CD4-positive, alpha-beta T cell treated with Interleukin-15 for 4 hours (primary cell): ENCODE measurements around the gene EGFLAM.

Source experiments
- DNase-seq: peaks from one replicate; pipeline ENCODE4 v3.0.0-alpha.2; 2020; ENCODE audit warnings: low spot score

The EGFLAM gene

DNA sequence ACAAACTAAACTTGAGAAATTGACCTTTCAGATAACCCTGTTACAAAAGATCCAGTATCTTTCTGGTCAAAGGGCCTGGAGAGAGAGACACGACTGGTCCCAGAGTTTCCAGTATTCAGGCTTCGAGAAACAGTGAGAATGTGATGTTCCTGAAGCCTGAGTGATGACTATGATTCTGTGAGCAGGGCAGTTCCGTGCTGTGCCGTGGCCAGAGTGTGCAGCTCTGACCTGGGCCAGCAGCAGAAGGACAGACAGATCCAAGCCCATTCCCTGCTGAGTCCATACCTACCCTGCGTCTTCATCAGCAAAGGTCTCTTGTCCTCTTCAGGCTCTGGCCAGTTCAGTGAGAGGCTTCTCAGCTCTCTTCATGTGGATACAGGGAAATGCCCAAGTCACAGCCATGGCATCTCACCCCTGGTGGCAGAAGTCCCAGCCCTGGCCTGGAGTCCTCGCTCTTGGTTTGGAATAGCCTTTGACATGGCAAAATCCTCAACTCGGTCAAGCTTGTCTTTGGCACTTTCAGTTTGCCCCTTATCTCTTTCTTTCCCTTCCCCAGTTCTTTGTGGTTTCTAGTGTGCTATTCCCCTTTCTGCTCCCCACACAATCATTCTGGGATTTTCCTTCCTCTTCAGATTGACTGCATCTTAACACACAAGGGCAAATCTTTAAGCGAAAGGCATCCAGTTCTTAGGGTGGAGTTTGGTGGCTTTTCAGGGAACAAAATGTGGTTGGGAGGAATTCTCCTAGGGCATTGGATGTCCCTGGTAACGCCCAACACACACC lies 190.4 kb downstream of the EGFLAM start:
- DNase-seq = no peak

DNA sequence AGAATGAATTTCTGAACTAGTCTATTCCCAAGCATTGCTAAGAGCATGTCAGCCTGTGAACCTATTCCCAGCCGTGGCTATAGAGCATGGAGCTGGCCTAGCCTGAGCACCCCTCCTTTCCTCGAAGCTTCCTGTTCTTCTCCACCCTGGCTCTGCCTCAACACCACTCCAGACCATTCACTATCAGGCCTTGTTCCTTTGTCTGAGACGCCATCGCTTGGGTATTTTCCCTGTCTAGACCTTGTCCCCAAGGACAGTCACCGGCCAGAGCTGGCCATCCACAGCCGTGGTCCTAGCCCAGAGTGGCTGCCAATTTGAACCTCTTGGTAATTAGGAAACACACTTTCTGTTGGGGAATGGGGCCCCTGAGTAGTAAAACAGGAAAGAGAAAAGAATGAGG lies 192.3 kb downstream of the EGFLAM start:
- DNase-seq = no peak

- no peak for DNase-seq
Measured at GRCh38 chr5:38451074-38451725, 192.8 kb downstream of the EGFLAM start.

DNA sequence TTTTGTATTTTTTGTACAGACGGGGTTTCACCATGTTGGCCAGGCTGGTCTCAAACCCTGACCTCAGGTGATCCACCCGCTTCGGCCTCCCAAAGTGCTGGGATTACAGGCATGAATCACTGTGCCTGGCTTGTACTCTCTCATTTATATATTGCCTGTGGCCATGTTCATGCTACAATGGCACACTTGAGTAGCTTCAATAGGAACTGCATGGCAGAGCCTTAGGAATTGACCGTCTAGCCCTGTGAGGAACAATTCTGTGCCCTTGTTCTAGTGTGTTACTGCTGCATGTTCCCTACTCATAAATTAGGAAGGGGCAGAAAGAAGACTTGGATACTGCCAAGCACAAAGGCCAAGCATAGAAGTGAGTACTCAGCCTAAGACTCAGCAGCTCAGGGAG lies 193.8 kb downstream of the EGFLAM start:
- no peak for DNase-seq

- peak; percentile 47 for DNase-seq
Measured at GRCh38 chr5:38453506-38453905, 195.1 kb downstream of the EGFLAM start.

DNA sequence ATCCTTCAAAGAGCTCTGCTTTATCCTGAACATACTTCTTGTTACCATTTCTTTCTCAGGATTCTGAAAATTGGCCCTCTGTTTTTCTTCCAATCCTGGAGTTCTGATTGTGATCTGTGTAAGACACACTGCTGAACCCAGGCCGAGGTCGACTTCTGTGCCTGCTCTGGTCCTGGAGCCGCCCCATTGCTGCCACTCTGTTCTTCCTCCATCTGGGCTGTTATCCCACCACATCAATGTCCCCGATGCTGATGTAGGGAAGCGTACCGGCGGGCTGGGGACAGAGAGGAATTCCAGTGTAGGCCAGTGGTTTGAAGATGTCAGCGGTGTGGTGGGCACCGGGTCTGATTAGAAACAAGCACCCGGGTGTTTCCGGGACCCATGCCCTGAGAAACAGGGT lies 195.6 kb downstream of the EGFLAM start:
- no peak for DNase-seq

- DNase-seq = no peak
Measured at GRCh38 chr5:38455796-38456330, 197.5 kb downstream of the EGFLAM start.

DNA sequence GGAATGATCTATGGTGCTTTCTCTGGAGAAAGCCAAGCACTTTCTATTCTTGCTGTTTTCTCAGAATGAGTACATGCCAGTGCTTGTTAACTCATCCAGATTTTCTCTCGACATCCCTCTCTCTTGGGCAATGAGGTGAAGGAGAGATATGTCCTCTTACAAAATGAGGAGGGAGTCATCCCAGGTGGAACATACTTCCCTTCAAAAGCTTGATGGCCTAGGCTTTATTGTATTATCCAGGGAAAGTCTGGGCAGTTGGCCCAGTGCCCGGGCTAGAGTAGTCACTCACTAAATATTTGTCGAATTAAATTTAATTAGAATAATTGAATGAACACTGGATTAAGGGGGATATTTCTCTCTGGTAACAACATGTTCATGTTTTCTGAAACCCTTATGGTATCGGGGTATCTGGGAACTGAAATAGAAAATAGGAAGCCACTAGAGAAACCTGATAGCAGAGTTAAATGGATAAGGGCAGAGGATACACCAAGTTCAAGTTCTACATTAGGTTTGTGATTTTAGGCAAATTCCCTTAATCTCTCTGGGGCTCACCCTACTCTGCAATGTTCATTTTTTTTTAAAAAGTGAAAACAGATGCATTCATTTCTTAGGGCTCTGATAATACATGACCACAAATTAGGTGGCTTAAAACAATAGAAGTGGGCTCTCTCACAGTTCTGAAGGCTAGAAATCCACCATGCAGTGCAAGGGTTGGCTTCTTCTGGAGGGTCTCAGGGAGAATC lies 198.5 kb downstream of the EGFLAM start:
- DNase-seq = no peak

DNA sequence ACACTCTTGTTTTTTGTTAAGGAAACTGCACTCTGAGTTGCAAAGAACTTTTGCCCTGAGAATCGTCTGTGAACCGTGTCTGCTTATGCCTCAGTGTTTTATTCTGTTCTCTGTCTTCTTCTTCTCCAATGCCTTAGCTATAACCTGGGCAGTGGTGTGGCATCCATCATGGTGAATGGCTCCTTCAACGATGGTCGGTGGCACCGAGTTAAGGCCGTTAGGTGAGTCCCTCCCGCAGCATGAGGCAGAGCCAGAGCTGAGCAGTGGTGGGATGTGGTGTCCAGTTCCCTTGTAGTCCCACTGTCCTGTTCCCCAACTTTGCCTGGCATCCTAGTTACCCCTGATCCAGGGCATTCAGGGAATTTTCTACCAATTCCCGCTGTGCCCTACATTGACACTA lies 199.8 kb downstream of the EGFLAM start:
- no peak for DNase-seq

- no peak for DNase-seq
Measured at GRCh38 chr5:38462976-38463633, 204.7 kb downstream of the EGFLAM start.

- DNase-seq = no peak
Measured at GRCh38 chr5:38463634-38464521, 205.5 kb downstream of the EGFLAM start.

DNA sequence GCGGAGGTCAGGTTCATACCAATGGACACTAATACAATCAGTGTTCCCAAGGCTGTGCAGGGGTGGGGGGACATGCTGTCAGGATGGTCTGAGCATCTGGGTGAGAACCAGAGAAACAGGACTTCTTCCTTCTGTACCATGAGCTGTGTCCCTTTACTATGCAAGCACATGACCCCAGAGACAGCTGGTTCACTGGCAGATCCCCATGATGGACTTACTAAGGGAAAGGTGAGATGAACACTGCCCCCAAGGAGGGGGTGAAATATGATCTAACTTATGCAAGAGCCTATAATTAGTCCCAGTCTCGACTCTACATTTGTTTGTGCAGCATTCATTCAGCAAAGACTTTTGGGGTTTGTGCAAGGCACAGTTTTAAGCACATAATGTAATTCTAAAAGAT lies 206.7 kb downstream of the EGFLAM start:
- DNase-seq = no peak

GRCh38 chr5:38465702-38466423 lies 207.5 kb downstream of the EGFLAM start:
- no peak for DNase-seq

GRCh38 chr5:38466424-38467189 lies 208.2 kb downstream of the EGFLAM start:
- DNase-seq = no peak

DNA sequence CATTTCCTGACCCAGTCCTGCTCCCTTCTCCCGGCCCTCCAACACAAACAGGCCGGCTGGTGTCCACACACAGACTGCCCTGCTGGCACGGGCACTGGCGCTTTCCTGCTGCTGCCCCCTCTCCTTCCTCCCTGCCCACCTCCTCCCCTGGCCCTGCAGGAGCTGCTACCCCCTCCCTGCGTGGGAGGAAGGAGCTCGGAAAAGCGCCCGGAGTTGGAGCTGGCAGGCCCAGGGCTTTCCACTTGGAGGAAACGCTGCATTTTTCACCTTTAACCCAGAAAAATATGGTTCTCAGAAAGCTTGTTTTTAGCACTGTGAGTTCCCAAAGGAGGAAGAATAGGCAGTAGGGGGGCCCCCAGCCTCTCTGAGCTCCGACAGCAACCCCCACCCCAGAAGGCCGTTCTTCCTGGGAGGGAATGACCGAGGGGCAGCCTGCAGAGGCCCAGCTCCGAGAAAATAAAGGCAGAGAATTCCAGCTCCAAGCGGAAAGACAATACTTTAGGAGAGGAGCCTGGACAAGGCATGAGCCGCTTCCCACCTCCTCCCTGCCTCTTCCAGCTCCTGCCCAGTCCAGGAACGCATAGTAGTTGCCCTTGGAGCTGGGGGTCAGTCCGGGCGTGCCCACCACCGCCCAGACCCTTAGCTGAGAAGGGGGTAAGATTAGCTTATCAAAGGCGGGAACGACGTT lies 209.1 kb downstream of the EGFLAM start:
- no peak for DNase-seq

DNA sequence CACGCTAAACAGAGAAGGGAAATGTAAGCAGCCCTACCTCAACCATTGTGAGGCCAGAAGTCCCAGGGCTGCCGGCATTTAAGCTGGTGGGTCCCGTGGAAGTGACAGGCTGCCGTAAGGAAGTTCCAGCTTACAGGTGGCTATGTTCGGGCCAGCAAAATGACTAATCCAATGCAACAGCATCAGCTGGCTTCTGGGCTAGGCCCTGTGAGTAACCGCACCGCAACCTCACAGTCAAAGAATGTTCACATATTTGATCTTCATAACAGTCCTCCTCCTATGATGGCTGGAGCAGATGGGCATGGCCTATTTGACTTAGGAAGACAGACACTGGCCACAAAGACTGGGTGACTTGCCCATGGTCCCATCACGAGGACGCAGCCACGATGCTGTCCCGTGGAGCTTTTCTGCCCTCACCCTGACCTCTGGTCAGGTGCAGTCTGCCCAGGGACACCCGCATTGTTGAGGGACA lies 209.9 kb downstream of the EGFLAM start:
- DNase-seq = no peak

- no peak for DNase-seq
Measured at GRCh38 chr5:38468978-38469706, 210.8 kb downstream of the EGFLAM start.

GRCh38 chr5:38469707-38470267 lies 211.4 kb downstream of the EGFLAM start:
- DNase-seq = no peak
